ENCODE data around the gene DTNBP1. TPM values are rescaled to one million over a fixed set of nuclear protein-coding genes. Genes with fewer than 3 reads are reported as not detected.

The DTNBP1 gene
- total and polyA plus RNA-seq, 2 donors (not counting 3 experiments of a cell fraction or from before 2014, with no cell fraction given), result 24.3 to 28.9 TPM

GRCh38 chr6:15499591-15499990 is 163.2 kb downstream of the DTNBP1 start:
- no peak overlapping the region for H3K4me2 ChIP-seq (ENCODE audit: insufficient read depth, low read length)
- H3K27ac ChIP-seq (ENCODE audit: insufficient read depth, low read depth, low read length), result no peak overlapping the region
- peaks cover 3% of the 10 kb centered on the region for H3K4me1 ChIP-seq (ENCODE audit: control insufficient read depth, extremely low read depth, insufficient read depth, low read length)
- H3K4me3 ChIP-seq (replicated peaks in 1 of 3; ENCODE audit: insufficient read depth in 1 of 3, low read depth in 1 of 3, low read length in 3 of 3), result no peak overlapping the region
- H3K27me3 ChIP-seq (ENCODE audit: control insufficient read depth in 2 of 2, insufficient read depth in 2 of 2, low read length in 2 of 2), result no peaks in the 10 kb centered on the region
- FAIRE-seq (no peak), DNase-seq (ENCODE audit: low read depth, low spot score) (no peak)
- H3K79me2 ChIP-seq (ENCODE audit: control insufficient read depth, insufficient read depth, low read length), result no peaks in the 10 kb centered on the region
- BruUV-seq (replicated peaks), result no TSS peak
- no peaks in the 10 kb centered on the region for H3K9me1 ChIP-seq (replicated peaks; ENCODE audit: control insufficient read depth, extremely low read depth, insufficient read depth, low read length)
- peaks cover 2 to 6% of the 10 kb centered on the region in 2 experiments for H3K36me3 ChIP-seq (ENCODE audit: control insufficient read depth in 2 of 2, extremely low read depth in 1 of 2, insufficient read depth in 2 of 2, low read length in 2 of 2)
- dilution Hi-C loops (cut with MboI; ENCODE audit: extremely low pct_ligation_motif_present, low sequenced_read_pairs) (no loop called here), intact Hi-C loops (cut with micrococcal nuclease) (no loop called here)
- POLR2A ChIA-PET, result no interaction called here
- no peaks in the 10 kb centered on the region for H3K9me3 ChIP-seq (replicated peaks; ENCODE audit: control insufficient read depth, insufficient read depth, low read length)
- no peak for TF ChIP-seq MAX (IDR thresholded peaks at IDR 0.05; ENCODE audit: insufficient read depth, insufficient read length)
- TF ChIP-seq FOS (IDR thresholded peaks at IDR 0.05; ENCODE audit: borderline replicate concordance, insufficient read depth, low read length), result no peak
- no peak for TF ChIP-seq GATA2 (IDR thresholded peaks at IDR 0.05; ENCODE audit: insufficient read depth, insufficient read length, low read depth, low read length)
- TF ChIP-seq MYC (IDR thresholded peaks at IDR 0.05; ENCODE audit: low read depth, low read length), result no peak
- TF ChIP-seq POLR2AphosphoS5 (IDR thresholded peaks at IDR 0.05; ENCODE audit: insufficient read depth, low read depth, low read length), result no peak
- TF ChIP-seq JUN (IDR thresholded peaks at IDR 0.05; ENCODE audit: borderline replicate concordance, insufficient read depth, insufficient read length, low read depth), result no peak
- TF ChIP-seq POLR2A (IDR thresholded peaks at IDR 0.05; ENCODE audit: low read depth, low read length), result no peak
- TF ChIP-seq, protein P1, sequence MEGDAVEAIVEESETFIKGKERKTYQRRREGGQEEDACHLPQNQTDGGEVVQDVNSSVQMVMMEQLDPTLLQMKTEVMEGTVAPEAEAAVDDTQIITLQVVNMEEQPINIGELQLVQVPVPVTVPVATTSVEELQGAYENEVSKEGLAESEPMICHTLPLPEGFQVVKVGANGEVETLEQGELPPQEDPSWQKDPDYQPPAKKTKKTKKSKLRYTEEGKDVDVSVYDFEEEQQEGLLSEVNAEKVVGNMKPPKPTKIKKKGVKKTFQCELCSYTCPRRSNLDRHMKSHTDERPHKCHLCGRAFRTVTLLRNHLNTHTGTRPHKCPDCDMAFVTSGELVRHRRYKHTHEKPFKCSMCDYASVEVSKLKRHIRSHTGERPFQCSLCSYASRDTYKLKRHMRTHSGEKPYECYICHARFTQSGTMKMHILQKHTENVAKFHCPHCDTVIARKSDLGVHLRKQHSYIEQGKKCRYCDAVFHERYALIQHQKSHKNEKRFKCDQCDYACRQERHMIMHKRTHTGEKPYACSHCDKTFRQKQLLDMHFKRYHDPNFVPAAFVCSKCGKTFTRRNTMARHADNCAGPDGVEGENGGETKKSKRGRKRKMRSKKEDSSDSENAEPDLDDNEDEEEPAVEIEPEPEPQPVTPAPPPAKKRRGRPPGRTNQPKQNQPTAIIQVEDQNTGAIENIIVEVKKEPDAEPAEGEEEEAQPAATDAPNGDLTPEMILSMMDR (IDR thresholded peaks at IDR 0.05; ENCODE audit: extremely low read depth in 1 of 2, insufficient read depth in 1 of 2, low read depth in 1 of 2, low read length in 2 of 2), result no peak
- TF ChIP-seq EZH2 (IDR thresholded peaks at IDR 0.05; ENCODE audit: borderline replicate concordance, low read depth, low read length, severe bottlenecking), result no peak
- H3K9ac ChIP-seq (replicated peaks; ENCODE audit: extremely low read depth, insufficient read depth, low read length), result no peak overlapping the region
- H4K20me1 ChIP-seq (replicated peaks; ENCODE audit: control insufficient read depth, extremely low read depth, insufficient read depth, low read length), result no peaks in the 10 kb centered on the region
- CTCF ChIA-PET, result no interaction called here
- H2AFZ ChIP-seq (ENCODE audit: low read depth, low read length), result no peak overlapping the region
